GM19023 (cell line): Measurements from ENCODE around the gene PLCL1.

ENCODE experiments used
- ATAC-seq: cut with Tn5 transposase; IDR thresholded peaks from one replicate; pipeline ENCODE4 v1.9.1; 2021; ENCODE audit warnings: mild to moderate bottlenecking, moderate library complexity; ENCODE audit not compliant: unreplicated experiment

PLCL1 gene

GRCh38 chr2:198052741-198053140 is 248.3 kb downstream of the PLCL1 start:
- ATAC-seq: no peak

- no peak for ATAC-seq
Observed at GRCh38 chr2:198053148-198053547, 248.8 kb downstream of the PLCL1 start.

DNA sequence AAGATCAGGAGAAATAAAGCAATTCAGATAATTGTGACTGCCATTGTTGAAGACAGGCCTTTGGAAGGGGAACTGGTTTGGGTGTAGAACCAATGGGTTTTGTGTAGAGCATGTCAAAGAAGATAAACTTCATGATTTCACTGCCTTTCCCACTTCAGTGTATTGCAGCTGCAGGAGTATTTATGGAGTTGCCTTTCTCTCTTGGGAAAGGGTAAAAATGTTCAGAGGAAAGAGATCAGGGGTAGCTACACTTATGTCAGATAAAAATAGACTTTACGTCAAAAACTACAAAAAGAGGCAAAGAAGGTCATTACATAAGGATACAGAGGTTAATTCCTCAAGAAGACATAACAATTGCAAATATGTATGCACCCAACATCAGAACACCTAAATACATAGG is 249.4 kb downstream of the PLCL1 start:
- no peak for ATAC-seq

GRCh38 chr2:198054299-198054698 is 249.9 kb downstream of the PLCL1 start:
- ATAC-seq: peak; percentile 82

DNA sequence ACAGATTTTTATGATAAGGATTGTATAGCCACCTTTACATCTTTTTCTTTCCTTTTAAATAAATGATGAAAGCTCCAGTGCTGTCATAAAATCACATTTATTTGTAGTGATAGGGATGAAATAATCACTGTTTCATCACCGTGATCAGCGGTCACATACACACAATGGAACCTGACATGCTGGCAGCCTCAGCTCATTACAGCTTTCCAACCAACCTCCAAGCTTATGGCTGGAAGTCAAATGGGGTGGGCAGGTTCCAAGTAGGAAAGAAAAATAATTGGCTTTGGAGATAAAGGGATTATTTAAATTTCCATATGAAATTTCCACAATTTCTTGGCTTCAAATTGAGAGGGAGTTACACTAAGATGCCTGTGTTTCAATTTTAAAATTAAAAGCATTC is 251.3 kb downstream of the PLCL1 start:
- ATAC-seq: no peak

DNA sequence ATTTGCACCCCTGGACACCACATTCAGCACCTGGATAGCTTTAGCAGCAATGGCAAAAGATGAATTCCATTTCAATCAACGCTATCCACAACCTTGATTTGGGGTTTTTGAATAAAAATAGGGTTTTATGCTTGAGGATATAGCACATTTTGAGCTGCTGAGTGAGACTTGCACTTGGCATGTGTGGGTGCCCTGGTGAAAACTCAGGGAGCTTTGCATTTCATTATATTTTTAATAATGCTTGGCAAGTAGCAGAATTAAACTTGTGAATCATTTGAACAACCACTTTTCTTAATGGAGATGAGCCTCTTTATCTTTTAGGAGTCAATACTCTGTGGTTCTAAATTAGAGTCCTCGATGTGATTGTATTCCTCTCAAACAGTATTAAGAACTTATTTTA is 252.4 kb downstream of the PLCL1 start:
- no peak for ATAC-seq

- no peak for ATAC-seq
Observed at GRCh38 chr2:198059800-198060199, 255.4 kb downstream of the PLCL1 start.

- ATAC-seq: no peak
Observed at GRCh38 chr2:198060277-198060676, 255.9 kb downstream of the PLCL1 start.

- no peak for ATAC-seq
Observed at GRCh38 chr2:198062826-198063225, 258.4 kb downstream of the PLCL1 start.

DNA sequence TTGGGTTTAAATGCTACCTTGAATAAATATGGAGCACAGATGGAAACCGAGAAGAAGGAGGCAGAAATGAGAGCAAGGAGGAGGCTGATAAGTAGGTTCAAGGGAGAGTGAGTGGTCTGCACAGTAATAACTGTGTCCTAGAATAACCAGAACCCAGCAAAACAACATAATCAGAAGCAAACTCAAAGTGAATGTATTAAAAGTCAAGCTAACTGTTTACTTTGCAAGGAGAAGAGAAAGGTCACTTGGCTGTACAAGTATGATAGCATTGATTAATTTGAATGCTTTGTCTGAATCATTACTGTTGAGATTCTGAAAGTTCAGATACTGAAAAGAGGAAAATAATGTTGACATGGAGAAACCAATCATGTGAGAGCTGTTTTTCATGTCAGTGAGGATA is 258.8 kb downstream of the PLCL1 start:
- ATAC-seq: no peak

DNA sequence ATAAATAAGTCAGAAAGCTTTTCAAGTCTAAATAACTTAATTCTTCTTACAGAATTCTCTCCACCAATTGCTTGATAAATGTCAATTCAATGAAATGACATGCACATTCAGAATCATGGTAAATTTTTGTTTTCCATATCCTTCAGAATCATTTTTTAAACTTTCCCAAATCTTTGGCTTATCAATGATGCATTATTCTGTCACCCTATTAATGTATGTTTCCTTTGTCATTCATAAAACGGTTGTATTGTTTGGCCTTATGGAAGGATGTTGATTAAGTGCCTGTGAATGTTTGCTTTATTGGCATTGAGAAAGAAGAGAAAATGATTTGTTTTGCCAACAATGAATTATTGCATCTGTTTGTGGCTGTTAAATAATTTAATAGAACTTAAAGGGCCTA is 260.9 kb downstream of the PLCL1 start:
- ATAC-seq: no peak

DNA sequence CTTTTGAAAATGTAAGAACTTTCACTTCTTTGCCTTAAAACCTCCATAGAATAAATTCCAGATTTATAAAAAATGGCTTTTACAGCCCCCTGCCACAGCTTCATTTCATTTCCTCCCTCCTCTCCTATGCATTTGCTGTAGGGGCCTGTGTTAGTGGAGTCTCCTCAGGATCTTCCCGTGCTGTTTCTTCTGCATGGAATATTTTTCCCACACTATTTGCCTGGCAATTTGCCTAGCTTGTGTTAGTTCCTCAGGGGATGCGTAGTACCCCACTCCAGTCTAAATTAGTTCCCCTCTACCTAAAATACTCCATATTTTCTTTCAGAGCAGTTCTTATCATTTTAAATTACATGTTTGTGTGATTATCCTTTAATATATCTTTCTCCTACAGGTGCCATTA is 262.2 kb downstream of the PLCL1 start:
- ATAC-seq: no peak

- no peak for ATAC-seq
Observed at GRCh38 chr2:198072655-198073054, 268.3 kb downstream of the PLCL1 start.

- no peak for ATAC-seq
Observed at GRCh38 chr2:198073253-198073652, 268.9 kb downstream of the PLCL1 start.

GRCh38 chr2:198077477-198077876 is 273.1 kb downstream of the PLCL1 start:
- ATAC-seq: no peak

- no peak for ATAC-seq
Observed at GRCh38 chr2:198080879-198081765, 276.7 kb downstream of the PLCL1 start.

GRCh38 chr2:198084156-198084555 is 279.8 kb downstream of the PLCL1 start:
- ATAC-seq: no peak

DNA sequence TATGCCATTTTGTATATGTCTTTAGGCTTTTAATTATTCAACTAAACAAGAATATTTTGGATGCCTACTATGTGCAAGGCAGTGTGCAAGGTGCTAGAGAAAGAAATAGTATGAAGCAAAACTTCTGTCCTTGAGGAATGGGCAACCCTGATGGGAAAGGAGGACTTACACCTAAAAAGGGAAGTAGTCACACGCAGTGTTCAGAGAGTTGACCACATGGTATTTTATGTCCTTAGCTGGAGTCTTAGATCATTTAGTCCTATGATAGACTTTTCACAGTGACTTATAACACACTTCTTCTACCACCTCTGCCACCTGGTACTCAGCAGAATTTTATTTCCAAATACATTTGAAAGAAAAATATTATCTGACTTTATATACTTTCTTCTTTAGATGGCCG is 291.6 kb downstream of the PLCL1 start:
- ATAC-seq: no peak

DNA sequence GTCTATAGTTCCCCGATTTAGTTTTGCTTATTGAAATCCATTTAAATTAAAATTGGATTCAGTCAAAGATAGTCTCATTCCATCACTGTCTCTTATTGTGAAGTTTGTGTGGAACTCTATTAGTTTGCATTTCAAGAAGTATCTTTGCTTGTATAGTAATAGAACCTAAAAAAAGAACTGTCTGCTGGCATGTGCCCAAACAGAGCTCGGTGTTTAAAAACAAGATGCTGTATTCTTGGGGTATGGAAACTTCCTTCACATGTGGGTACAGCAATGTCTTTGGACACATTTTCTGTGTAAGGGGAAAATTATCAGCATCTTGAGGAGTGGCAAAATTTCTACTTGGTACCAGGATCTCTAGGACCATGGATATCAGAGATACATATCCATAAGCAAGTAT is 292.6 kb downstream of the PLCL1 start:
- no peak for ATAC-seq

- peak; percentile 76 for ATAC-seq
Observed at GRCh38 chr2:198097630-198098029, 293.2 kb downstream of the PLCL1 start.

DNA sequence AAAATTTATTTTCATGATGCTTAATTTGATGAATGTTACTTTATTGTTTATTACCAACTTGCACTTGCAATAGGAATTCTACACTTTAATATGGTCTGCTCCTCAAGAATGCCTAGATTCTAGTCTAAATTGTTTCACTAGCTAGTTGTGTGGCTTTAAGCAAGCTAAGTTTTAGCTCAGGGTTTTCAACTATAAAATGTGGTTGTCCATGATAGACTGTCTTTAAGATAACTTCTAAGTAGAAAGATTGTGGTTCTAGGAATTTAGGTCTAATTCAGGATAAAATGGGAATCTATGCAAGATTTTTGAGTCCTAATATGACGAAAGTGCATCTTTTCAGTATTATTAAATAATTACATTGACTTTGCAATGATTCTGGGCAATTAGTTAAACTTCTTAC is 294.0 kb downstream of the PLCL1 start:
- no peak for ATAC-seq

GRCh38 chr2:198098918-198099317 is 294.5 kb downstream of the PLCL1 start:
- ATAC-seq: no peak

- no peak for ATAC-seq
Observed at GRCh38 chr2:198100346-198100745, 296.0 kb downstream of the PLCL1 start.
